ENCODE measurements around the gene POLN. TPM values are rescaled to one million over a fixed set of nuclear protein-coding genes. Genes with fewer than 3 reads are reported as not detected.

POLN gene
- total RNA-seq, 2 donors from 2014 or later, result 1.3 to 2.8 TPM

GRCh38 chr4:2272828-2273120, 30.9 kb upstream of the POLN start:
- Histone ChIP-seq H3K27ac (no peak overlapping the region), H3K36me3 (no peaks in the 10 kb centered on the region), H3K9me3 (no peaks in the 10 kb centered on the region), H3K27me3 (no peaks in the 10 kb centered on the region), H3K4me3 (no peak overlapping the region), H3K4me1 (peaks cover 0 to 18% of the 10 kb centered on the region in 2 donors)
- no peak for TF ChIP-seq CTCF (IDR thresholded peaks at IDR 0.05)
- DNase-seq (ENCODE audit: low spot score), result no peak

GRCh38 chr4:2272026-2272827, 30.3 kb upstream of the POLN start:
- H3K4me1 ChIP-seq, result peaks cover 0 to 19% of the 10 kb centered on the region in 2 donors
- no peaks in the 10 kb centered on the region for H3K9me3 ChIP-seq
- no peaks in the 10 kb centered on the region for H3K36me3 ChIP-seq
- H3K4me3 ChIP-seq, result no peak overlapping the region
- no peak overlapping the region for H3K27ac ChIP-seq
- TF ChIP-seq CTCF (IDR thresholded peaks at IDR 0.05), result no peak
- no peaks in the 10 kb centered on the region for H3K27me3 ChIP-seq
- no peak for DNase-seq (ENCODE audit: low spot score)

GRCh38 chr4:2271279-2272025, 29.5 kb upstream of the POLN start:
- Histone ChIP-seq H3K27ac (no peak overlapping the region), H3K4me1 (peaks cover 0 to 27% of the 10 kb centered on the region in 2 donors), H3K36me3 (no peaks in the 10 kb centered on the region), H3K4me3 (no peak overlapping the region), H3K27me3 (no peaks in the 10 kb centered on the region), H3K9me3 (no peaks in the 10 kb centered on the region)
- TF ChIP-seq CTCF (IDR thresholded peaks at IDR 0.05), result no peak
- no peak for DNase-seq (ENCODE audit: low spot score)

GRCh38 chr4:2270341-2271165, 28.6 kb upstream of the POLN start:
- no peak for DNase-seq (ENCODE audit: low spot score)
- Histone ChIP-seq H3K36me3 (no peaks in the 10 kb centered on the region), H3K9me3 (no peaks in the 10 kb centered on the region), H3K4me1 (peaks cover 0 to 36% of the 10 kb centered on the region in 2 donors), H3K27me3 (no peaks in the 10 kb centered on the region), H3K27ac (no peak overlapping the region), H3K4me3 (no peak overlapping the region)
- TF ChIP-seq CTCF (IDR thresholded peaks at IDR 0.05), result no peak

- DNase-seq (ENCODE audit: low spot score), result no peak
- Histone ChIP-seq H3K27me3 (no peaks in the 10 kb centered on the region), H3K9me3 (no peaks in the 10 kb centered on the region), H3K4me3 (no peak overlapping the region), H3K27ac (no peak overlapping the region), H3K36me3 (no peaks in the 10 kb centered on the region), H3K4me1 (peaks cover 0 to 44% of the 10 kb centered on the region in 2 donors)
- TF ChIP-seq CTCF (IDR thresholded peaks at IDR 0.05), result no peak
Observed at GRCh38 chr4:2269618-2270163, 27.8 kb upstream of the POLN start.
